ENCODE results near the gene CSTPP1.

- TF ChIP-seq POLR2A (IDR thresholded peaks at IDR 0.05; ENCODE audit: low read depth) = no peak
- no peak for TF ChIP-seq CTCF (IDR thresholded peaks at IDR 0.05)
- no peak for TF ChIP-seq POLR2AphosphoS5 (IDR thresholded peaks at IDR 0.05)
Observed at GRCh38 chr11:46907606-46908005, 29.0 kb upstream of the CSTPP1 start.

All from esophagus muscularis mucosa (tissue), 3 donors.